DLD1 (cell line): ENCODE results near the gene ALDH3A2.
"Not testable (repeated sequence)": the region's sequence is repeated elsewhere in the genome, so short reads cannot be mapped to it uniquely, and the experiment has no call there.

Source experiments
- in situ Hi-C: cut with HindIII; loops from 2 replicates; pipeline ENCODE4 v1.10.0; 2017; ENCODE audit warnings: low sequenced_read_pairs

ALDH3A2 gene

GRCh38 chr17:19649274-19649541 lies 657 bp downstream of the ALDH3A2 start:
- in situ Hi-C loops: no loop called here

GRCh38 chr17:19650826-19651225 lies 2.3 kb downstream of the ALDH3A2 start:
- in situ Hi-C loops: no loop called here

GRCh38 chr17:19651451-19652238 lies 3.1 kb downstream of the ALDH3A2 start:
- in situ Hi-C loops: no loop called here

- in situ Hi-C loops: no loop called here
Observed at GRCh38 chr17:19652595-19652994, 4.0 kb downstream of the ALDH3A2 start.

GRCh38 chr17:19654342-19654886 lies 5.9 kb downstream of the ALDH3A2 start:
- in situ Hi-C loops: no loop called here

- in situ Hi-C loops: no loop called here
Observed at GRCh38 chr17:19654896-19655295, 6.3 kb downstream of the ALDH3A2 start.

GRCh38 chr17:19656336-19656735 lies 7.8 kb downstream of the ALDH3A2 start:
- in situ Hi-C loops: no loop called here

- in situ Hi-C loops: no loop called here
Observed at GRCh38 chr17:19656851-19657581, 8.5 kb downstream of the ALDH3A2 start.

- in situ Hi-C loops: no loop called here
Observed at GRCh38 chr17:19659366-19660177, 11.0 kb downstream of the ALDH3A2 start.

- in situ Hi-C loops: no loop called here
Observed at GRCh38 chr17:19660219-19660870, 11.8 kb downstream of the ALDH3A2 start.

- in situ Hi-C loops: no loop called here
Observed at GRCh38 chr17:19661121-19661520, 12.6 kb downstream of the ALDH3A2 start.

- in situ Hi-C loops: no loop called here
Observed at GRCh38 chr17:19663097-19663496, 14.5 kb downstream of the ALDH3A2 start.

GRCh38 chr17:19664136-19664820 lies 15.7 kb downstream of the ALDH3A2 start:
- in situ Hi-C loops: no loop called here

- in situ Hi-C loops: no loop called here
Observed at GRCh38 chr17:19664821-19665181, 16.2 kb downstream of the ALDH3A2 start.

- in situ Hi-C loops: not testable (repeated sequence)
Observed at GRCh38 chr17:19669680-19670079, 21.1 kb downstream of the ALDH3A2 start.

GRCh38 chr17:19670908-19671307 lies 22.4 kb downstream of the ALDH3A2 start:
- in situ Hi-C loops: no loop called here

GRCh38 chr17:19671433-19671832 lies 22.9 kb downstream of the ALDH3A2 start:
- in situ Hi-C loops: no loop called here

GRCh38 chr17:19672009-19672750 lies 23.6 kb downstream of the ALDH3A2 start:
- in situ Hi-C loops: no loop called here

GRCh38 chr17:19673623-19674022 lies 25.1 kb downstream of the ALDH3A2 start:
- in situ Hi-C loops: no loop called here

- in situ Hi-C loops: no loop called here
Observed at GRCh38 chr17:19676896-19677295, 28.3 kb downstream of the ALDH3A2 start.
